ENCODE results near the gene ACAN.

ACAN gene

GRCh38 chr15:88897142-88897455, 93.9 kb downstream of the ACAN start:
- Histone ChIP-seq H3K4me3 (ENCODE audit: low read length) (no peak overlapping the region), H3K27me3 (ENCODE audit: control insufficient read depth, insufficient read depth, low read length) (peaks cover 17% of the 10 kb centered on the region), H3K9me3 (ENCODE audit: control insufficient read depth, low read depth, low read length) (no peaks in the 10 kb centered on the region), H3K9ac (ENCODE audit: low read length) (no peak overlapping the region), H3K27ac (ENCODE audit: low read length) (no peak overlapping the region), H3K36me3 (ENCODE audit: control insufficient read depth, low read depth, low read length) (peaks cover 30% of the 10 kb centered on the region), H3K4me1 (ENCODE audit: control insufficient read depth, low read depth, low read length) (peaks cover 18% of the 10 kb centered on the region)

GRCh38 chr15:88897456-88898194, 94.4 kb downstream of the ACAN start:
- Histone ChIP-seq H3K27ac (ENCODE audit: low read length) (no peak overlapping the region), H3K9me3 (ENCODE audit: control insufficient read depth, low read depth, low read length) (no peaks in the 10 kb centered on the region), H3K27me3 (ENCODE audit: control insufficient read depth, insufficient read depth, low read length) (peaks cover 17% of the 10 kb centered on the region), H3K4me3 (ENCODE audit: low read length) (no peak overlapping the region), H3K36me3 (ENCODE audit: control insufficient read depth, low read depth, low read length) (peaks cover 32% of the 10 kb centered on the region), H3K4me1 (ENCODE audit: control insufficient read depth, low read depth, low read length) (peaks cover 18% of the 10 kb centered on the region), H3K9ac (ENCODE audit: low read length) (no peak overlapping the region)

GRCh38 chr15:88898736-88899135, 95.5 kb downstream of the ACAN start:
- Histone ChIP-seq H3K27me3 (ENCODE audit: control insufficient read depth, insufficient read depth, low read length) (peaks cover 17% of the 10 kb centered on the region), H3K4me3 (ENCODE audit: low read length) (no peak overlapping the region), H3K9me3 (ENCODE audit: control insufficient read depth, low read depth, low read length) (no peaks in the 10 kb centered on the region), H3K27ac (ENCODE audit: low read length) (no peak overlapping the region), H3K9ac (ENCODE audit: low read length) (no peak overlapping the region), H3K4me1 (ENCODE audit: control insufficient read depth, low read depth, low read length) (peaks cover 18% of the 10 kb centered on the region), H3K36me3 (ENCODE audit: control insufficient read depth, low read depth, low read length) (peaks cover 42% of the 10 kb centered on the region)

GRCh38 chr15:88899251-88899650, 96.0 kb downstream of the ACAN start:
- no peaks in the 10 kb centered on the region for H3K9me3 ChIP-seq (ENCODE audit: control insufficient read depth, low read depth, low read length)
- no peak overlapping the region for H3K9ac ChIP-seq (ENCODE audit: low read length)
- peaks cover 47% of the 10 kb centered on the region for H3K36me3 ChIP-seq (ENCODE audit: control insufficient read depth, low read depth, low read length)
- peaks cover 16% of the 10 kb centered on the region for H3K4me1 ChIP-seq (ENCODE audit: control insufficient read depth, low read depth, low read length)
- H3K27ac ChIP-seq (ENCODE audit: low read length): no peak overlapping the region
- no peak overlapping the region for H3K4me3 ChIP-seq (ENCODE audit: low read length)
- peaks cover 14% of the 10 kb centered on the region for H3K27me3 ChIP-seq (ENCODE audit: control insufficient read depth, insufficient read depth, low read length)

- Histone ChIP-seq H3K27ac (ENCODE audit: low read length) (no peak overlapping the region), H3K36me3 (ENCODE audit: control insufficient read depth, low read depth, low read length) (peaks cover 57% of the 10 kb centered on the region), H3K9ac (ENCODE audit: low read length) (no peak overlapping the region)
Measured at GRCh38 chr15:88900309-88900981, 97.2 kb downstream of the ACAN start.

GRCh38 chr15:88900982-88901418, 97.8 kb downstream of the ACAN start:
- no peaks in the 10 kb centered on the region for H3K27me3 ChIP-seq (ENCODE audit: control insufficient read depth, insufficient read depth, low read length)
- peaks cover 19% of the 10 kb centered on the region for H3K4me1 ChIP-seq (ENCODE audit: control insufficient read depth, low read depth, low read length)
- peaks cover 63% of the 10 kb centered on the region for H3K36me3 ChIP-seq (ENCODE audit: control insufficient read depth, low read depth, low read length)

More at GRCh38 chr15:88900309-88900981, 97.2 kb downstream of the ACAN start:
- no peak overlapping the region for H3K4me3 ChIP-seq (ENCODE audit: low read length)
- H3K9me3 ChIP-seq (ENCODE audit: control insufficient read depth, low read depth, low read length): no peaks in the 10 kb centered on the region
- peaks cover 19% of the 10 kb centered on the region for H3K4me1 ChIP-seq (ENCODE audit: control insufficient read depth, low read depth, low read length)
- peaks cover 2% of the 10 kb centered on the region for H3K27me3 ChIP-seq (ENCODE audit: control insufficient read depth, insufficient read depth, low read length)

GRCh38 chr15:88901508-88902220, 98.4 kb downstream of the ACAN start:
- Histone ChIP-seq H3K36me3 (ENCODE audit: control insufficient read depth, low read depth, low read length) (peaks cover 69% of the 10 kb centered on the region), H3K9ac (ENCODE audit: low read length) (no peak overlapping the region), H3K9me3 (ENCODE audit: control insufficient read depth, low read depth, low read length) (no peaks in the 10 kb centered on the region), H3K4me1 (ENCODE audit: control insufficient read depth, low read depth, low read length) (peaks cover 14% of the 10 kb centered on the region), H3K27me3 (ENCODE audit: control insufficient read depth, insufficient read depth, low read length) (no peaks in the 10 kb centered on the region), H3K27ac (ENCODE audit: low read length) (no peak overlapping the region), H3K4me3 (ENCODE audit: low read length) (no peak overlapping the region)

More at GRCh38 chr15:88900982-88901418, 97.8 kb downstream of the ACAN start:
- no peak overlapping the region for H3K27ac ChIP-seq (ENCODE audit: low read length)
- H3K9me3 ChIP-seq (ENCODE audit: control insufficient read depth, low read depth, low read length): no peaks in the 10 kb centered on the region
- H3K9ac ChIP-seq (ENCODE audit: low read length): no peak overlapping the region
- H3K4me3 ChIP-seq (ENCODE audit: low read length): no peak overlapping the region

GRCh38 chr15:88902221-88902835, 99.1 kb downstream of the ACAN start:
- peaks cover 76% of the 10 kb centered on the region for H3K36me3 ChIP-seq (ENCODE audit: control insufficient read depth, low read depth, low read length)
- no peaks in the 10 kb centered on the region for H3K27me3 ChIP-seq (ENCODE audit: control insufficient read depth, insufficient read depth, low read length)

GRCh38 chr15:88902846-88903245, 99.6 kb downstream of the ACAN start:
- Histone ChIP-seq H3K27me3 (ENCODE audit: control insufficient read depth, insufficient read depth, low read length) (no peaks in the 10 kb centered on the region), H3K4me1 (ENCODE audit: control insufficient read depth, low read depth, low read length) (peaks cover 5% of the 10 kb centered on the region), H3K9ac (ENCODE audit: low read length) (no peak overlapping the region), H3K9me3 (ENCODE audit: control insufficient read depth, low read depth, low read length) (no peaks in the 10 kb centered on the region), H3K27ac (ENCODE audit: low read length) (no peak overlapping the region), H3K36me3 (ENCODE audit: control insufficient read depth, low read depth, low read length) (peaks cover 80% of the 10 kb centered on the region), H3K4me3 (ENCODE audit: low read length) (no peak overlapping the region)

More at GRCh38 chr15:88902221-88902835, 99.1 kb downstream of the ACAN start:
- H3K4me1 ChIP-seq (ENCODE audit: control insufficient read depth, low read depth, low read length): peaks cover 9% of the 10 kb centered on the region
- H3K9me3 ChIP-seq (ENCODE audit: control insufficient read depth, low read depth, low read length): no peaks in the 10 kb centered on the region
- no peak overlapping the region for H3K27ac ChIP-seq (ENCODE audit: low read length)
- H3K4me3 ChIP-seq (ENCODE audit: low read length): no peak overlapping the region
- H3K9ac ChIP-seq (ENCODE audit: low read length): no peak overlapping the region

GRCh38 chr15:88904257-88904623, 101.0 kb downstream of the ACAN start:
- Histone ChIP-seq H3K9ac (ENCODE audit: low read length) (no peak overlapping the region), H3K4me3 (ENCODE audit: low read length) (no peak overlapping the region), H3K4me1 (ENCODE audit: control insufficient read depth, low read depth, low read length) (peaks cover 4% of the 10 kb centered on the region), H3K27me3 (ENCODE audit: control insufficient read depth, insufficient read depth, low read length) (no peaks in the 10 kb centered on the region), H3K27ac (ENCODE audit: low read length) (no peak overlapping the region), H3K36me3 (ENCODE audit: control insufficient read depth, low read depth, low read length) (peaks cover 94% of the 10 kb centered on the region), H3K9me3 (ENCODE audit: control insufficient read depth, low read depth, low read length) (no peaks in the 10 kb centered on the region)

GRCh38 chr15:88904624-88905327, 101.5 kb downstream of the ACAN start:
- no peak overlapping the region for H3K4me3 ChIP-seq (ENCODE audit: low read length)
- H3K27ac ChIP-seq (ENCODE audit: low read length): no peak overlapping the region
- peaks cover 4% of the 10 kb centered on the region for H3K4me1 ChIP-seq (ENCODE audit: control insufficient read depth, low read depth, low read length)
- H3K9me3 ChIP-seq (ENCODE audit: control insufficient read depth, low read depth, low read length): no peaks in the 10 kb centered on the region
- no peak overlapping the region for H3K9ac ChIP-seq (ENCODE audit: low read length)
- H3K27me3 ChIP-seq (ENCODE audit: control insufficient read depth, insufficient read depth, low read length): no peaks in the 10 kb centered on the region
- peaks cover 95% of the 10 kb centered on the region for H3K36me3 ChIP-seq (ENCODE audit: control insufficient read depth, low read depth, low read length)
